ENCODE data around the gene TRMO.

DNA sequence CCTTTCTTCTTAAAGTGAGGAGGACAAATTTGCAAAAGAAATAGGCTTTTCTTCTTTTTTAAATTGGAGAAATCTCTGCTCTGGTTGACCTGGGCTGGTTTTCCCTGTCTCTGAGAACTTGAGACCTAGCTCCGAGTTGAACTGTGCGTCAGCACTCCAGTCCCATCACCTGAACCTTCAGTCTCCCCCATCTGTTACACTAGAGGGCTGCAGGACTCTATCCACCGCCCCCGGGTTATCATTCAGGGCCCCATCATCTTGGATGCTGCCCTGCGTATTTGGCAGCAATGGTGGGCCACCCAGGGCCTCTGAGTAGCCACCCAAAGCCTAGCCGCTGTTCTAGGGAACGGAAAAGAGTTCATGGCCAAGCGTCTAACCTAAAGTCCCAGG, 66.8 kb downstream of the TRMO start:
- TF ChIP-seq, protein P1, sequence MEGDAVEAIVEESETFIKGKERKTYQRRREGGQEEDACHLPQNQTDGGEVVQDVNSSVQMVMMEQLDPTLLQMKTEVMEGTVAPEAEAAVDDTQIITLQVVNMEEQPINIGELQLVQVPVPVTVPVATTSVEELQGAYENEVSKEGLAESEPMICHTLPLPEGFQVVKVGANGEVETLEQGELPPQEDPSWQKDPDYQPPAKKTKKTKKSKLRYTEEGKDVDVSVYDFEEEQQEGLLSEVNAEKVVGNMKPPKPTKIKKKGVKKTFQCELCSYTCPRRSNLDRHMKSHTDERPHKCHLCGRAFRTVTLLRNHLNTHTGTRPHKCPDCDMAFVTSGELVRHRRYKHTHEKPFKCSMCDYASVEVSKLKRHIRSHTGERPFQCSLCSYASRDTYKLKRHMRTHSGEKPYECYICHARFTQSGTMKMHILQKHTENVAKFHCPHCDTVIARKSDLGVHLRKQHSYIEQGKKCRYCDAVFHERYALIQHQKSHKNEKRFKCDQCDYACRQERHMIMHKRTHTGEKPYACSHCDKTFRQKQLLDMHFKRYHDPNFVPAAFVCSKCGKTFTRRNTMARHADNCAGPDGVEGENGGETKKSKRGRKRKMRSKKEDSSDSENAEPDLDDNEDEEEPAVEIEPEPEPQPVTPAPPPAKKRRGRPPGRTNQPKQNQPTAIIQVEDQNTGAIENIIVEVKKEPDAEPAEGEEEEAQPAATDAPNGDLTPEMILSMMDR (IDR thresholded peaks at IDR 0.05) = no peak
- TF ChIP-seq POLR2AphosphoS5 (IDR thresholded peaks at IDR 0.05) (no peak), POLR2A (IDR thresholded peaks at IDR 0.05) (no peak)

All from gastroesophageal sphincter (tissue), 3 donors.